ENCODE data around the gene PPP2CA. TPM values are rescaled to one million over a fixed set of nuclear protein-coding genes. Genes with fewer than 3 reads are reported as not detected.

PPP2CA gene
- total RNA-seq, 2 experiments from 2014 or later: 132 to 178 TPM

GRCh38 chr5:134146651-134147518 lies 79.0 kb downstream of the PPP2CA start:
- intact Hi-C loops (cut with micrococcal nuclease; ENCODE audit: unreplicated experiment): loop anchor here (1.0 kb wide), 1 partner anchor 45 kb away; no protein-coding TSS in a partner anchor
- H3K4me2 ChIP-seq (ENCODE audit: low read length): no peak overlapping the region
- H3K79me2 ChIP-seq (ENCODE audit: insufficient read depth, low read depth, low read length): no peaks in the 10 kb centered on the region
- CTCF ChIA-PET (ENCODE audit: unreplicated experiment): interaction anchor here (0.6 kb wide), 2 partner anchors 143 to 1261 kb away, joined by 3 read pairs; no protein-coding TSS in a partner anchor
- peaks cover 75% of the 10 kb centered on the region for H3K36me3 ChIP-seq (ENCODE audit: insufficient read depth, low read length)
- no peaks in the 10 kb centered on the region for H3K9me3 ChIP-seq (ENCODE audit: low read length)
- H4K20me1 ChIP-seq (ENCODE audit: insufficient read depth, low read length): no peaks in the 10 kb centered on the region
- H3K4me3 ChIP-seq (ENCODE audit: low read depth, low read length, poor library complexity, severe bottlenecking): no peak overlapping the region
- no peak overlapping the region for H3K27ac ChIP-seq (ENCODE audit: low read depth, low read length, poor library complexity, severe bottlenecking)
- DNase-seq (ENCODE audit: low spot score): no peak
- no TSS peak for BruUV-seq (replicated peaks)
- H3K4me1 ChIP-seq (ENCODE audit: insufficient read depth, low read length, poor library complexity, severe bottlenecking): no peaks in the 10 kb centered on the region
- no peaks in the 10 kb centered on the region for H3K9me2 ChIP-seq (ENCODE audit: insufficient read depth, low read length)
- POLR2A ChIA-PET: interaction anchor here (1.1 to 1.3 kb wide), 2 partner anchors 9 to 15 kb away, joined by 3 to 4 read pairs; no protein-coding TSS in a partner anchor
- no peak for TF ChIP-seq EZH2phosphoT487 (IDR thresholded peaks at IDR 0.05; ENCODE audit: borderline replicate concordance, low read depth, low read length)
- TF ChIP-seq CTCF (conservative IDR thresholded peaks at IDR 0.05; ENCODE audit: low read length): no peak
- H2AFZ ChIP-seq (ENCODE audit: low read length): no peak overlapping the region

GRCh38 chr5:134145779-134146581 lies 79.9 kb downstream of the PPP2CA start:
- no peak overlapping the region for H3K4me3 ChIP-seq (ENCODE audit: low read depth, low read length, poor library complexity, severe bottlenecking)
- intact Hi-C loops (cut with micrococcal nuclease; ENCODE audit: unreplicated experiment): loop anchor here (1.0 kb wide), 1 partner anchor 44 kb away; no protein-coding TSS in a partner anchor
- BruUV-seq (replicated peaks): no TSS peak
- peaks cover 70% of the 10 kb centered on the region for H3K36me3 ChIP-seq (ENCODE audit: insufficient read depth, low read length)
- POLR2A ChIA-PET: interaction anchor here (1.1 to 1.3 kb wide), 2 partner anchors 10 to 15 kb away, joined by 3 to 4 read pairs; no protein-coding TSS in a partner anchor
- CTCF ChIA-PET (ENCODE audit: unreplicated experiment): no interaction called here
- H3K4me1 ChIP-seq (ENCODE audit: insufficient read depth, low read length, poor library complexity, severe bottlenecking): no peaks in the 10 kb centered on the region
- H3K9me2 ChIP-seq (ENCODE audit: insufficient read depth, low read length): no peaks in the 10 kb centered on the region
- no peaks in the 10 kb centered on the region for H3K9me3 ChIP-seq (ENCODE audit: low read length)
- peak; percentile 75 for DNase-seq (ENCODE audit: low spot score)
- no peak overlapping the region for H3K27ac ChIP-seq (ENCODE audit: low read depth, low read length, poor library complexity, severe bottlenecking)
- H2AFZ ChIP-seq (ENCODE audit: low read length): no peak overlapping the region
- no peaks in the 10 kb centered on the region for H3K79me2 ChIP-seq (ENCODE audit: insufficient read depth, low read depth, low read length)
- H4K20me1 ChIP-seq (ENCODE audit: insufficient read depth, low read length): no peaks in the 10 kb centered on the region
- TF ChIP-seq EZH2phosphoT487 (IDR thresholded peaks at IDR 0.05; ENCODE audit: borderline replicate concordance, low read depth, low read length) (no peak), CTCF (conservative IDR thresholded peaks at IDR 0.05; ENCODE audit: low read length) (peak; percentile 85)
- no peak overlapping the region for H3K4me2 ChIP-seq (ENCODE audit: low read length)
